Erythroblast (primary cell): ENCODE data around the gene CCR5.

ENCODE experiments used
- GATA1 ChIP-seq: IDR thresholded peaks from 2 replicates; pipeline ENCODE4 v1.6.1; 2011; ENCODE audit warnings: low read depth, mild to moderate bottlenecking, control low read depth, low read length, moderate library complexity
- POLR2A ChIP-seq: IDR thresholded peaks from 2 replicates; pipeline ENCODE4 v1.6.1; 2011; ENCODE audit warnings: mild to moderate bottlenecking, low read length

DNA sequence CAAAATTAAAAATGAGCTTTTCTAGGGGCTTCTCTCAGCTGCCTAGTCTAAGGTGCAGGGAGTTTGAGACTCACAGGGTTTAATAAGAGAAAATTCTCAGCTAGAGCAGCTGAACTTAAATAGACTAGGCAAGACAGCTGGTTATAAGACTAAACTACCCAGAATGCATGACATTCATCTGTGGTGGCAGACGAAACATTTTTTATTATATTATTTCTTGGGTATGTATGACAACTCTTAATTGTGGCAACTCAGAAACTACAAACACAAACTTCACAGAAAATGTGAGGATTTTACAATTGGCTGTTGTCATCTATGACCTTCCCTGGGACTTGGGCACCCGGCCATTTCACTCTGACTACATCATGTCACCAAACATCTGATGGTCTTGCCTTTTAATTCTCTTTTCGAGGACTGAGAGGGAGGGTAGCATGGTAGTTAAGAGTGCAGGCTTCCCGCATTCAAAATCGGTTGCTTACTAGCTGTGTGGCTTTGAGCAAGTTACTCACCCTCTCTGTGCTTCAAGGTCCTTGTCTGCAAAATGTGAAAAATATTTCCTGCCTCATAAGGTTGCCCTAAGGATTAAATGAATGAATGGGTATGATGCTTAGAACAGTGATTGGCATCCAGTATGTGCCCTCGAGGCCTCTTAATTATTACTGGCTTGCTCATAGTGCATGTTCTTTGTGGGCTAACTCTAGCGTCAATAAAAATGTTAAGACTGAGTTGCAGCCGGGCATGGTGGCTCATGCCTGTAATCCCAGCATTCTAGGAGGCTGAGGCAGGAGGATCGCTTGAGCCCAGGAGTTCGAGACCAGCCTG lies 984 bp downstream of the CCR5 start:
- no peak for TF ChIP-seq POLR2A
- no peak for TF ChIP-seq GATA1
